GM19395 (cell line): ENCODE results near the gene CNTNAP2.

Experiments used
- ATAC-seq: cut with Tn5 transposase; IDR thresholded peaks from one replicate; pipeline ENCODE4 v1.9.1; 2021; ENCODE audit warnings: mild to moderate bottlenecking, moderate library complexity; ENCODE audit not compliant: unreplicated experiment

The CNTNAP2 gene

DNA sequence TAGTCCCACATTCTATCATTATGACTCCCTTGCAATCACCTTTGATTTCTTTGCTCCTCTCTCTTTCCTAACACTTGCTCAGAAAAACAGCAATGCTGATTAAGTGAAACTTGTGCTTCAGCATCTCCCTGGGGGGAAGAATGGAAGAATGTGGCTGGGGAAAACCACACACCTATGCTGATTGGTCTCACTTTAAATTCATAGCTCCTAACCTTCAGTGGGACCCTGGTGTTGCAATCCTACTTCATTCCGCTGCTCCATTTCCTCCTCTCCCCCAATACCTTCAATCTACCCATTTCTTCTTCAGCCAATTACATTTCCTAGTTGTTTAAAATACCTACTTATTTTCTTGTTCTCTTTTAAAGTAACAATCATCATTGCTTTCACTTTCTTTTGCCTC lies 1307.3 kb downstream of the CNTNAP2 start:
- no peak for ATAC-seq

DNA sequence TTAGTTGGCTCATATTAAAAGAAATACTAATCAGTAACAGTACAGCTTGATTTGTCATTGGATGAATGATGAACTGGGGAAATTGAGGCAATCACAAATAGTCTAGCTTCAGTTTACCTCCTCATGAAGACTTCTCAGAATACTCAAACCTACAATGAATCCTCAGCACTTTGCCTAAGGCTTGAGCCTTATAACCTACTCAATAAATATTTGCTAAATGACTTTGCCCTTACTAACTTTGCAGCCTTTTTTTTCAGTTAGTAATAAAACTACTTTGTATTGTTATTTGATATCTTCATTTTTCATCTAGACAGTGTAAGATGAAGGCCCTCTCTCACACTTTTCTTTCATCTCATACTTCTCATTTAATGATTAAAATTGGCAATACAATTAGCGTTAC lies 1311.5 kb downstream of the CNTNAP2 start:
- ATAC-seq = no peak

DNA sequence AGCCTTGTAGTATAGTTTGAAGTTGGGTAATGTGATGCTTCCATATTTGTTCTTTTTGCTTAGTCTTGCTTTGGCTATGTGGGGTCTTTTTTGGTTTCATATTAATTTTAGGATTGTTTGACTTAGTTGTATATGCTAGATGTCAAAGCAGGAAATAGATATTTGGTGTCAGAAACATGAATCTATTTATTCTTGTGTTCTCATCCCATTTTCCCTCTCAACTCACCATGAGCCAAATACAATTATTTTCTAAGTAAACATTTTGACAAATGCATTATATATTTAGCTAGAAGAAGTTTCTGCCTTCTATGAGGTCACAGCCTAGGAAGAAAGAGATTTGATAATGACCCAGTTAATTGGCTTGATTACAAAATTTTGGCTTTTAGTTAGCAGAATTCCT lies 1313.4 kb downstream of the CNTNAP2 start:
- ATAC-seq = no peak

DNA sequence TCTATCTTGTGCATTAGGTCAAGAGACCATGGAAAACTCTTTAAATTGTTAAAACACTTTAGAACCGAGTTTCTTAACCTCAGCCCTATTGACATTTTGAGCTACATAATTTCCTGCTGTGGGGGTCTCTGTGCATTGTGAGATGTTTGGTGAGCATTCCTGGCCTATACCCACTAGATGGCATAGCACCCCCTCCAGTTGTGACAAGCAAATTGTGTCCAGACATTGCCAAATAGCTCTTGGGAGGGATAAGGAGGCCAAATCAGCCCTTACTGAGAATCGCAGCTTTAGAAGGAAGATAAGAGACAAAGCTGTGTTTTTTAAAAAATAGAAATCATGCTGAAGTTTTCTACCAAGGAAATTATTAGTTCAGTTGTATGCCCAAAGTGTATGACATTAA lies 1315.5 kb downstream of the CNTNAP2 start:
- ATAC-seq = no peak

DNA sequence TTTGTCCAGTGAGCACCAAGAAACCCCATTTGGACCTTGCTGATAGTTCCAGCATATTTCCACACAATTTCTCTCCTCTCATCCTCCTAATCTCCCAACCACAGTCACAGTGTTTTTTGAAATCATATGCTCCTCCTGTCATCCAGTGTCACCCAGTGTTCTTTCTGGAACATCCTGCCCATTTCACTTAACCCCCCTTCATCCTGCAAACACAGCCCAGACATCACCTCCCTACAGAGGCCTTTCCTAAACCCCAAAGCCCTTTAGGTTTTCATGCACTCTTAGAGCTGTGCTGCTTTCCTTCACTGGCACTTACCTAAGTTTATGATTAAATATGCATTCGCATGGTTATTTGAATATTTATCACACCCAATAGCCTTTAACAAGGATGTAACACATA lies 1316.0 kb downstream of the CNTNAP2 start:
- no peak for ATAC-seq

DNA sequence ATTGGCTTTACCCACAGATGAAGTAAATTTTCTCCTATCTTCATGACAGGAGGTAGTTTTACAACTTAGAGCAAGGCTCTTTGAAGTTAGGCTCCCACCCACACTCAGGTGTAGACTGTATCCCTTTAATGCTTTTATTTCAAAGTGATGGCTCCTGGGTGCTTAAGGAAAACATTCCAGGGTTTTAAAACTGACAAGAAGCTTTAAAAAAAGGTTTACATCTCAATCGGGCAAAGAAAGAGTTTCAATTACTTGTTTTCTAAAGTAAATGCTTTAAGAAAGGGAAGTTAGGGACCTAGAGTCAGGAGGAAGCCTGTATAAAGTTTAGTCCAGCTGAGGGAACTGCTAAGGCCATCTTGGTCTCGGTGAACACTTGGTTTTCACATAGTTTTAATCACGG lies 1320.1 kb downstream of the CNTNAP2 start:
- ATAC-seq = no peak

DNA sequence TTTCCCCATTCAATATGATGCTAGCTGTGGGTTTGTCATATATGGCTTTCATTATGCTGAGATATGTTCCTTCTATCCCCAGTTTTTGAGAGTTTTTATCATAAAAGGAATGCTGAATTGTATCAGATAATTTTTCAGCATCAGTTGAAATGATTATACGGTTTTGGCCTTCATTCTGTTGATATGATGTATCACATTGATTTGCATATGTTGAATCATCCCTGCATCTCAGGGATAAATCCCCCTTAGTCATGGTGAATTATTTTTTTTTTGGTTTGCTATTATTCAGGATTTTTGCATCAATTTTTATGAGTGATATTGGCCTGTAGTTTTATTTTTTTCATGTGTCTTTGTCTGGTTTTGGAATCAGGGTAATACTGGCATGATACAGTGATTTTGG lies 1321.6 kb downstream of the CNTNAP2 start:
- no peak for ATAC-seq

DNA sequence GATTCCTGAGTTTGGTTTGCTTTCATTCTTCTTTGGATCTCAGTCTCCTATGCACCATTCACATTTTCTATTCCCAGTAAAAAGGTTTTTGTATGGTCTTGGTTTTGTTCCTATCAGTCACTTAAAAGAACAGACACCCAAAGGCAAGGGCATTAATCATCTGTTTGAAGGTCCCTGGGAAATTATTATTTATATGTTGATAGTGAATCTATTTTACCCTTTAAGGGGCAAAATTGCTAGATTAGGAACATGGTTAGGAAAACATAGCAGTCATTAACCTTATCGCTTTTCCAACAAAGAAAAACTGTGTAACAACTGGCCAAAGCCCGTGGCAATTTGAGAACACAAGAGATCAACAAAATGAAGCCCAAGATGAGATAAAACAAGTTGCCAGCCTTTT lies 1327.3 kb downstream of the CNTNAP2 start:
- ATAC-seq = no peak

DNA sequence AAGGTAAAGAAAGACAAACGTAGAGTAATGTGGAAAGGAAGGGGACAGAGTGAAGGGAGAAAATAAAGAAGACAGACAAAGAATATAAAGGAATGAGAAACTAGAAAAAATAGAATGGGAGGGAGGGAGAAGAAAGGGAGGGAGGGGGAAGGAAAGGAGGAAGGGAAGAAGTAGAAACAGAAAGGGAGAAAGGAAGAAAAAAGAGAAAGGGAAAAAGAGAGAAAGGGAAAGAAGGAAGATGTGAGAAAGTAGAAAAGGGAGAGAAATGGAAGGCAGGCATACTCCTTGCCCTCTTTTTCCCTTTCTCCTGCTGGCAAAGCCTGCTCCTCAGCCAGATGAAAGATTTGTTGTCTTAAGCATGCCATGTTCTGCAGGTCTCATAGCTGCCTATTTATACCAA lies 1336.2 kb downstream of the CNTNAP2 start:
- ATAC-seq = no peak

DNA sequence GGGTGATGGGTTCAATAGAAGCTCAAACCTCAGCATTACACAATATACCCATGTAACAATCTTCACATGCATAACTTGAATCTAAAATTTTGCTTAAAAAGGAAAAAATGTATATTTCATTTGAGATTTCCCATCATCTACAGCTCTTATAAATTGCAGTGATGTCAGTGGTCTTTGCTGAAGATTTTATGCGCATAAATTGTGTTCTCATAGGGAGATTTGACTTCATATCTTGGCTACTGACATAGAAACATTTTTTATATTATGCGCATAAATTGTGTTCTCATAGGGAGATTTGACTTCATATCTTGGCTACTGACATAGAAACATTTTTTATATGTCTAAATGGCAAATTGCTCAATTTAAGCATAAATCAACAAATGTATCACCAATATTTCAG lies 1348.6 kb downstream of the CNTNAP2 start:
- ATAC-seq = no peak

DNA sequence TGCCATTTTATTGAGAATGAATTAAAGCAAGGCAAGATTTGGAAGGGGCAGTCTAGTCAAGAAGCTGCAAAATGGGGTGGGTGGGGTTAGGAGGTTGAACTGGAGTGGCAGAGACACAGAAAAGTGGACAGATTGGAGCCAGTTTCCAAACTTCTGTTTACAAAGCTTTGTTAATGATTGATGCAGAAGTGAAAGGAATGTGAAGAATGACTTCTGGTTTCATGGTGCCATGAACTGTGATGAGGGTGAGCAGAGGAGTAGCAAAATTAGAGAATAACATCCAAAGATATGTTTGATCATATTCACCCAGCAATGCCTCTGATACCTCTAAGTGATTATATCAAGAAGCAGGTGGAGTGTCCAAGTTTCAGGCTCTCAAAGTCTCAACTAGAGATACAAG lies 1356.0 kb downstream of the CNTNAP2 start:
- ATAC-seq = no peak

DNA sequence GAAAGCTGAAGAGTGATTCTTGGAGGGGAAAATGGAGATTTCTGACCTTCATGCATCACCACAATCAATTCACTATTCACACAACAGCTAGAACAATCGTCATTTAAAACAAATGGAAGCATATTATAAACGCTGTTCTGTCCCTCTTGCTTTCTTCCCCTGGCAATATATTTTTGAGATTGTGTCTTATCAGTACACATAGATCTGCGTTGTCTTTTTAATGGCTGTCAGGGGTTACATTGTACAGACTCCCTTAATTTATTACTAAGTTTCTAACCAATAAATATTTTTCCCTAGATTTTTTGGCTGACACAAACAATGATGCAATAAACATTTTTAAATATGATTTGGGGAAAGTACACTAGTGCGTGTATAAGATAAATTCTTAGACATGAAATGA lies 1358.3 kb downstream of the CNTNAP2 start:
- no peak for ATAC-seq

DNA sequence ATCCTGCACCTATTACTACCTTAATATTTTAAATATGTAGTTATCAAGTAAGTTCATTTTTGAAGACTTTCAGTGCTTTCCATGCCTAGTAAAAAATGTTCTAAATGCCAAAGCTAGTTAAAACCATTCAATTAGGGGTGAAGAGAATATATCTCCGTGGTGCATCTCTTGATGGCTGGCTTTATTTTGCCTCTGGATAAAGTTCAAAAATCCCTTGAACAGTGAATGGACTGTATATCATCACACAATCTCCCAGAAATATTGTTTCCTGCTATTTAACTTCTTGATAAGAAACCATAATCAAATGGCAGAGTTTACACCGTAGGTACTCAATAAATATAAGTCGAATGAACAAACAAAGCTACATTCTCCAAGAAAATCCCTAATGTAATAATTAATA lies 1360.9 kb downstream of the CNTNAP2 start:
- no peak for ATAC-seq

DNA sequence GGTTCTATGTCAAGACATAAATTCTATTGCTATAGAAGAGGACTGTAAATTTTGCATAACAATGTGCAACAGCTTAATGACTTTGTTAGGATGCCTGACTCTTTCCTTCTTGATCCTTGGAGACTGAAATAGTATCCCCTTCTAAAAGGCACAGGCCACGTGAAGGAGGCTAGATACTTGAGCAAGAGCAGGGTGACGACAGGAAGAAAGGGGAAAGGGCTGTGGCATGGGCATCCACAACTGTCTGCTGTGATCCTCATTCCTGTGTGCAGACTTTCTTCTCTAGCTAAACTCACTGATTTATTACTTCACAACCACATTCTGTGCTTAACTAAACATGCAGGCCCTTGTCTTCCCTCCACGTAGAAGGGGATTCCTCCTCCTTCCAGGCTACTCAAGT lies 1362.2 kb downstream of the CNTNAP2 start:
- no peak for ATAC-seq

DNA sequence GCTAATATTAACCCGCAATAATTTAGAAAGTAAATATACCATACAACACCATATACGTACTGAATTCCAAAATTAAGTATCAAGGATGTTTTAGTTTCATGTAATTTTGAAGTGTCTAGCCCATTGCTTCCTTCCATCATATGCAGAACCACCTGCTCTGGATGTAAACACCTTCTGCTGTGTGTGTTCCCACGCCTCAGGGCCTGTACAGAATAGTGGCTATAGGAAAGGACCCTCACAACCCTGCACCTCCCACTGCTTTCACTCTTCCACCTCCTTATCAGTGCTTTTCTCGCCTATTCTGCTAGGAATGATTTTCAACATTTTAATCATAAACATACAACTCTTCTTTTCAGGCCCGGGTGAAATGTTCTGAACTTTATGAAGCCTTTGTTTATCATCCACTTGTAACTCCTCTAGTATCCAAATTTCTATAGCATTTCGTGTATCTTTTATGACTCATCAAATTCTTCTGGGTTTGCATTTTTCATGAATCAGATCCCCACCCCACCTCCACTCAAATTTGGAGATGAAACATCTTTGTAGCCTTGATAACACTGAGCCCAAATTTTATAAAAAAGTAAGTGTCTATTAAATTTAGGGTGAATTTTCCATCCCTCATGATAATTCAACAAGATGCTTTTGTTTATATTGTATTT lies 1367.2 kb downstream of the CNTNAP2 start:
- no peak for ATAC-seq

DNA sequence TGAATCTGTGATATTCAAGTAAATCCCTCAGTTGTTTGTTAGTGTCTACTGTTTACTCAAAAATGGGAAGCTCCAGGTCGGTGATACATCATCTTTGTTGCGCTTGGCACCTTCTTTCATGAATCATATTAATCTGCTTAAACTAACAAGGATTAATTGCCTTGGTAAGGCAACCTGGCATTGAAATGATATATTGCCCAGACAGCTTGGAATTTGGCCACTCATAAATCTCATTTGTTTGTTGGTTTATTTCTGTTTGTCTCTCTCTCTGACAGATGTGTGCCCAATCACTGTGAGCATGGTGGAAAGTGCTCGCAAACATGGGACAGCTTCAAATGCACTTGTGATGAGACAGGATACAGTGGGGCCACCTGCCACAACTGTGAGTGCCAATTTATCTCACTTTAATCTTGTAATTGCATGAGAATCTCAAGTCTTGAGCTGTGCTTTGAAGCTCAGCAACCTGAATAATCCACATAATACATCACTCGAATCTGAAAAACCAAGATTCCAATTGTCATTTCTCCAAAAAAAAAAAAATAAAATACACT lies 1369.1 kb downstream of the CNTNAP2 start:
- ATAC-seq = no peak

DNA sequence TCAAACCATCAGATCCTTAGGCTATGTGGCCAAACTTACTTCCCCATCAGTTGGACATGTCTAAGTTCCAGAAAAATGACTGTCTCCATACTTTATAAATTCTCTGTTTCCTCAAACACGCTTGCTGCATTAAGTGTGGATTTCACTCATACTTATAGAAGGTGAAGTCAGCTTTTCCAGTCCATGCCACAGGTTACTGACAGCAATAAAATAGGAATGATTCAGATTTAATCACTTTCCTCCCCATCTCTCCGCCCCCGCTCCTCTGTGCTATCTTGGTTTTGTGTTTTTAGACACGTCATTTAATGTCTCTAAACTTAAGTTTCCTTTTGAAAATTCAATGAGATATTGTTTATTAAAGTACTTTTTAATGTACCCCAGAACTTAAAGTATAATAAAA lies 1376.0 kb downstream of the CNTNAP2 start:
- no peak for ATAC-seq

DNA sequence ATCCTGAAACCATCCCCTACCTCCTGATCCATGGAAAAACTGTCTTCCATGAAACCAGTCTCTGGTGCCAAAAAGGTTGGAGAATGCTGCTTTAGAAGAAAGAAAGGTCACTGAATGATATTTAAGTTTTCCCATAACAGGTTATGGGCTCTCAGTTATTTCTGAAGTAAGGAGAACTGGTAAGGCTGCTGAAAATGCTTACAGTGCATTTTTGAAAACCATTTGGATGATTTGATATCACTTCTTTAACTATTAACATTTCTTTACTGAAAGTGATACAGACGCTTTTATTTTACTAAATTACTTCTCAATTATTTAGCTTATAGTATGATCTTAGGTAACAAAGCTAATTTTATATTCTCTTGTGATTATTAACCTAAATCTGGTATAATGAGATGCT lies 1379.6 kb downstream of the CNTNAP2 start:
- no peak for ATAC-seq

DNA sequence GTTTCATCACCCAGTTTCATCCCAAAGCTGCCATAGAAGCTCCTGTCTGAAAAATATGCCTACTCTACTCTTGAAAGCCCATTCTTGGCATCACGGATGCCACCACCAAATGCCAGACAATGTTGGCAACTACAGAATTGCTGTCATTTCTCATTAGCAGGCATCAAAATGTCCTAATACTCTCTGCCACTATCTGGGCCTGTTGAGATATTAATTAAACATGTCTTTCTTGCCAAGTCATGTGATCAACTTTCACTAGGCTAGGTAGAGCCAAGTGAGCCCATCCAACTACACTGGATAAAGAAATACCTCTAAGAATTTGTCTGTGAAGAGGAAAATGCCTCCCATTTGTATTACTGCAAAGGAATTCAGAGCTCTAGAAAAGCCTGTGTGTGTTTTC lies 1380.6 kb downstream of the CNTNAP2 start:
- ATAC-seq = no peak

DNA sequence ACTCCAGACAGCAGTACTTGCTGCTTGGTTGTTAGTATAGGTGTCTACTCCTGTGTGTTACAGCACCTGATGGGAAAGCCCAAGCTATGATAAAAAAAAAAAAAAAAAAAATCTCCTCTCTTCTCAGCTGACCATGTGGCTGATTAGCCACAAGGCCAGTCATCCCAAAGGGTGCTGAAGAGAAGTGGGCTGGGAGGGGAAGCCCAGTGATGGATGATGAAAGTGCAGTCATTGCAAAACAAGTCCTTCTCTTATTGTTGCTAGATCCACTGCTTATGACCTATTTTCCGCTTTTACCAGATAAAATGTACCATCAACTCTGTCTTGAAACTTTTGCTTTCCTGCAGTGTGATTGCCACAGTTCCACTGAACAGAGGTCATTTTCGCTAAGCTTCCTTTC lies 1381.5 kb downstream of the CNTNAP2 start:
- ATAC-seq = no peak

DNA sequence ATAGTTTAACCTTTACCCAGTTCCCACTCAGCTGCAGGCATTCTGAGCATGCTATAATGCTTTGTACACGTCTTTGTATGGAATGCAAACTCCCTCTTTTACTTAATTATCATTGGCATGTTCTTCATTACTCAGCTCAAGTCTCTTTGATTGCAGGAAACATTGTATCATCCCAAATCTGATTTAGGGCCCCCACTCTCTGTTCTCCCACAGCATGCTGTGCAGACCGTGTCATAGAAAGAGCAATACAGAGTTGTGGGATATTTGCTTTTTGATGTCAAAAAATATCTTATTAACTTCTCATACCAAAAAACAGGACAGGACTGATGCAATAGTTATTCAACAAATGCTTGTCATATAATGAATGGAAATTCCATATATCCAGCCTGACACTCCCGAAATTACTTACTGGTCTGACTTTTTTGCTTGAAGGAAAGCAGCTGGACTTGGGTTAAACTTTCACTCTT lies 1392.5 kb downstream of the CNTNAP2 start:
- no peak for ATAC-seq

DNA sequence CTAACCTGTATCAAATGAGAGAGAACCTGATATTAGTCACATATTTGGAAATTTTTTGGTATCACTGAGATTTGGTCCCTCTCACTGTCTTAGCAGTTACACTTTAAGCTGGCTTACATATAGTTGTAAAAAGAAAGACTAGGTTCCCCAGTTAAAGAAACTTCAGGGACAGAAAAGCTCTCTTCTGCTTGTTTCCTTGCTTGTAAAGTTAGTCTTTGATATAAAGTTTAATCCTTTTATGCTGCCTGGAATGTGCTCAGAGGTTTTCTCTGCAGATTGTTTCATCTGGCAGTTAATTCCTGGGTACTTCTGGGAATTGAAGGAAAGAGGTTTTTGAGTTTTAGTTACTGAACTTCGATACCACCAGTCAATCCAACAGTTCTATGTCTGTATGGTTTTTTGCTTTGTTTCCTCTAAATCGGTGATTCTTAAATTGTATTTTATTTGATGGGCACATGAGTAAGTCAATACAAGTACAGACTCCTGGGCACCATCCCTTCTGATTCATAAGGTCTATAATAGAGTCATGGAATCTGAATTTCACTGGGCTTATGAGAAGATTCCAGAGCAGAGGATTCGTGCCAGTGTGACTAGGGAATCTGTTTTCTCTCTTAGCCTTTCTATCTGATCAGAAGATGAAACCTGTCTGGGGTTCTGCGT lies 1393.1 kb downstream of the CNTNAP2 start:
- ATAC-seq = no peak

DNA sequence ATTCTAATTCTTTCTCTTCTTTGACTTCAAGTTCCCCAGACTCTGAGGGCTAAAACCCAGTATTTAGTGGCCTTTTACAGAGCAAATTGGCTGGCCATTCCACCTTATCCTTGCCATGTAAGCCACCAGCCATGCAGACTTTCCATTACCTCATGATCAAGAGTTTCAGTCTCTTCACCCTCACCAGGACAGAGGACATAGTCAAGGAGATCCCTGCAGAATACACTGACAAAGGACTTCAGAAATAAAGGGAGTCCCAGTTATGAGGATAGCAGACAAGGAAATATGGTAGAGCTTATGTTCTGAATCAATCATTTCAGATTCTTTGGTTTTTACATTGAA lies 1393.6 kb downstream of the CNTNAP2 start:
- no peak for ATAC-seq
